Lower leg skin (tissue), 3 donors: Measurements from ENCODE around the gene CD2.

Experiments
- CTCF ChIP-seq, 3 donors: fragments of 450-650 bp; IDR thresholded peaks; one replicate each; pipeline ENCODE4 v1.5.1; 2016; ENCODE audit warnings: antibody characterized with exemption in 3 of 3, mild to moderate bottlenecking in 3 of 3, moderate library complexity in 2 of 3
- POLR2A ChIP-seq, 2 donors: fragments of 450-650 bp; IDR thresholded peaks; one replicate each; pipeline ENCODE4 v1.6.1; 2016 to 2017; ENCODE audit warnings: antibody characterized with exemption in 2 of 2, mild to moderate bottlenecking in 1 of 2, moderate library complexity in 1 of 2

GRCh38 chr1:116711263-116711840 is 42.9 kb upstream of the CD2 start:
- TF ChIP-seq CTCF (IDR thresholded peaks at IDR 0.05) (no peak), POLR2A (IDR thresholded peaks at IDR 0.05) (no peak)
